Stimulated activated CD8-positive, alpha-beta memory T cell treated with anti-CD3 and anti-CD28 coated beads, Interleukin-12 subunit alpha, Interleukin-12 subunit beta, amount 100 ng/mL, for 24 hours (primary cell): ENCODE measurements around the gene STK39.

Source experiments
- DNase-seq: peaks from one replicate; pipeline ENCODE4 v3.0.0-alpha.2; 2020; ENCODE audit errors: extremely low read depth

The STK39 gene

DNA sequence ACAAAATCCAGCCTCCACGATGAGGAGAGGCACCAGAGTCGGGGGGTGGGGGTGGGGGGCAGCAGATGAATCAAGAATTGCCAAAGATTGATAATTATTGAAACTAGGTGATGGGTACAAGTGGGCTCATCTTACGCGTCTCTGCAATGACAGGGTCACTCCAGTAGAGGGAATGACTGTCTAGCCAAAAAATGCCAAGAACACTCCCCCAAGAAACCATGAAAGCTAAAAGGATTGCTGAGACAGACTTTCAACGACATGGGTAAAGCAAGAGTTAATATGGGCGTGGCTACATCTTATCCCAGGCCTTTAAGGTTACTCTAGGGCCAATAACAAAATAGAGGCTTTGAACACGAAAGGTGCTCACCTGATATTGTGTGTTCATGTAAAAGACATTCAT, 86.5 kb downstream of the STK39 start:
- DNase-seq: no peak

DNA sequence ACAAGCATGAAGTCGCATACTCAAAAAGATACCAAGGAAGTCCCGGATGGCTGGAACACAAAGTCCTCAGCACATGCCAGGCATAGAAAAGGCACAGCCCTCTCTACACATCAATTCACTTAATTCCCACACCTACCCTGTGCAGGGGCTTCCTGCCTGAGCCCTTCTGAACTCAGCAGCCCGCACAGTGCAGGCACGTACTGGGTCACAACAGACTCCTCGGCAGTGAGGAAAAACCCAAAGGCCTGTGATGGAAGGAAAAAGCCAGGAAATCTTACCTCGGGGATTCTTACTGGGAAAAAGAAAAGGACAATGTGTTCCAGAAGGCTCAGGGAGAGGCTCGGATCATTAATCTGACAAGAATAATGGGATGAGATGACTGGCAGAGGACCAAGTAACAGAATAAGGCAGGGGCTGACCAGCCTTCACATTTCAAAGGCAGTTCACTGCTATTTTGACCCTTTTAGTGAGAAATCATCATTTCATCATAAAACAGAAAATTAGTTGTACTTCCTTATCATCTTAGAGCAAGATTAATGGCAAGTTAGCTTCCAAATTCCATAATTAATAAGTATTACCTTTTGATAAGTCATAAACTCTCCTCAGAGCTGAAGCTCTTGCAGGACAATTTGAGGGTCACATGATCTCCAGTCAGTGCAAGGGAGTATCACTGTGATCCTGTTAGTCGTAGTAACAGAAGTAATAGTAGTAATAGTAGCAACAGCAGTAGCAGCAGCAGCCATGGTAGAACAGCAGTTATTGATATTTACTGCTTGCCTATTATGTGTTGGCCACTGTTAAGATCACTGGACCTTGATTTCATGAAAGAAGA, 87.4 kb downstream of the STK39 start:
- DNase-seq: no peak

DNA sequence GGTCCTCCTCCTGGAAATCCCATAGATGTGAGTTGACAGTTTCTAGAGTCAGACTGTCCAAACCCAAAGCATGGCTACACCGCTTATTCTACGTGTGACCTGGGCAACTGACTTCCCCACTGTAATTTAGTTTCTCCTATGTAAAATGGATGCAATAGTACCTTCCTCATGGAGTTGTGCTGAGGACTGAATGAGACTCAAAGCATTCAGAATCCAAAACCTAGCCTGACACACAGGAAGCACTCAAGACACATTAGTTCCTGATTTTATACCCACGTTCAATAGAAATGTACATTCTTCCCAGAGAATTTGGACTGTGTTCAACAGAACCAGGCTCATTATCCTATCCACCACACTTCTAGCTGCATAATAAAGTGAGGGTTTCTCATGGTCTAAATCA, 88.8 kb downstream of the STK39 start:
- no peak for DNase-seq

DNA sequence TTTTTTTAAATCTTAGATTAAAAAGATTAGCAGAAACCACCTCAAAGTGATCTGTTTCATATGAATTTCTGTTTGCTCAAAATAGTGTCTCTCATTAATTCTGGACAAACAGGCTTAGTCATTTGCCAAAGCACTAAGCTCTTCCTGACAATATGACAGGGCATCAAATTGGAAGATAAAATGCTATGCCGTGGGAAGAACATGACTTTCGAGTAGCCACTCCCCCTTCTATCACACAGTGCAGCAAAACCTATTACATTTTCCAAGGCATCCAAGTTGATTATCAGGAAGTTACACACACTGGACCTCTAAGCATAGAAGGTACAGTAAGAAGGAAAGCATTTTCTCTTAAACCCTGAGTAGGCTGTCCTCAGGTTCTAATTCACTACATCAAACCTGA, 89.5 kb downstream of the STK39 start:
- no peak for DNase-seq

DNA sequence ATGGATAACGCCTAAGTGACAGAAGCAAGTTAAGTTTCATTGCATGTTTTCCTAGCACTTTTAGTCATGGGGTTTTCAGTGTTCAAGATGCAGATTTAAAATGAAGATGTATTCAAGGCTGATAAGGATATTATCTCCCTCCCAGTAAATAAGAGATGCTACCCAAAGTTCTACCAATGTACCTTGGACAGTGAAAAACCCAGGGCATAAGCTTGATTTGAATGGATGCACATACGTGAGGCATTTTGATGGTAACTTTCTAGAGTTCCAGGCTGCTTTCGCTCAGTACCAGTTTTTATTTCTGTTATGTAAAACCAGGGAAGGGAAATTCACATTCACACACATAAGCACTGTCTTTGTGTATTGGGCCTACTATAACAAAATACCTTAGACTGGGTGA, 90.3 kb downstream of the STK39 start:
- no peak for DNase-seq

DNA sequence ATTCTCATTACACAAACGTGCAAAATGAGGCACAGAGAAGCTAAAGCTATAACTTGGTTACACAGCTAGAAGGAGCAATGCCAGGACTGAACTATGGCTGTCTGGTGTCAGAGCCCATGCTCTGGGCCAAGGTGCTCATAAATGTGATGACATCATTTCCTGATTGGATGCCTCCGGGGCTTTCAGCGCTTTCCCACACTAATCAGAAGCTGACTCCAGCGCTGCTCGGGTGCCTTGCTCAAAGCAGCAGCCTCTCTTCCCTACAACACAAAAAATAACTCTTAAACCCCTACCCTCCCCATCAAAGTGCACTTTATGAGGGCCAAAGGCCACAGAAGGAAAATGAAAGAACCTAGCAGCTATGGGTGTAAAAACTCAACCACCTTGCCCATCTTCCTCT, 90.7 kb downstream of the STK39 start:
- no peak for DNase-seq

DNA sequence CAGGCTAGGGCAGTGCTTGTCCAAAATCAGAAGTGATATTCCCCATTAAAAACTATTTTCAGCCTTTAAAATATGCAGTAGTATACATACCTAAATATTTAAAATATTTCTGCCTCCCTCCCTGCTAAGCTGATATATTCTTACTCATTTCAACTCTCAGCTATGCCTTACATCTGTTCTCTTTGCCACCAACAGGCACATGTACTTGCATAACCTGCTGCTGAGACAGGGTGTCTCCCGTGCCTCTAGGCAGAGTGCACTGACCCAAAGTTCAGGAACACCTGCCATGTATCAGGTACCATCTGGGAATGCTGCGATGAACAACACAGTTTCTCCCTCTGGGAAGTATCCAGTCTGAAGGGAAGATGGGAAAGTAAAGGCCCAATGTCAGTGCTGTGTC, 91.7 kb downstream of the STK39 start:
- DNase-seq: no peak

DNA sequence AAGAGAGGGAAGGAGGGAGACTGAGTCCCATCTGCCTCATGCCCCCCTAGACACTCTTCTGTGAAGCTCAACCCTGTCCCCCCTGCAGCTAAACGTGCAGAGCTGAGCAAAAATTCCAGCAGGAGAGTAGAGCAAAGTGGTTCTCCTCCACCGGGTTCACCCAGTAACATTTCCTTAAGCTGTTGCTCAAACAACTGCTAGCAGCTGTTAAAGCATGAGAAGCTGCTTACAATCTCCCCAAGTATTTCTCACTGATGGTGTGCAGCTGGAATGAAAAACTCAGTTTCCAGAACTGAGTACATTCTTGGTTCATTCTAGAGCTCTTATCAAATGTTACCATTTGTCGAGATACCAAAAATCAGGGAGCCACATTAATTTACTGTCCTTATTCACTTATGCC, 92.3 kb downstream of the STK39 start:
- DNase-seq: no peak

DNA sequence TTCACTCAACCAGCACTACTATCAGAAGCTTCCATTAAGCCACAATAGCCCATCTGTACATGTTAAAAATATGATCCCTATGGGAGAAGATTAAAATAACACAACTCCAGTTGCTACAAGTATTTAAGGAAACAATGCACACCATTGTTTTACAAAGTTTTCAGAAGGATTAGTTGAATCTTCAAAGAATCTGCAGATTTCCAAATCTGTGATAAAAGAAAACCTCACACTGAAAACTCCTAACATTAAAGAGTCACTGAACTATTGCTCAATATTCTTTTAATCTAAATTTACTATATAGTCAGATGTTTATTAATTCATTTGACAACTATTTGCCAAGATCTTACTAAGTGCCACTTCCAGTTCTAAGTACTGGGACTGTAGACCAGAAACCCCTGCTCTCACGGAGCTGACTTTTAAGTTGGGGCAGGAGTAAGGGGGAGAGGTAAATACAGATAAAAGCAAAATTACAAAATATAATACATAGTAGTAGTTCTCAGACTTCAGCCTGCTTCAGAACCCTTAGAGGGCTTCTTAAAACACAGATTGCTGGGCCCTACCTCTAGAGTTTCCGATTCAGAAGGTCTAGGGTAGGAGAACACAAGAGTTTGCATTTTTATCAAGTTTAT, 94.4 kb downstream of the STK39 start:
- DNase-seq: no peak

DNA sequence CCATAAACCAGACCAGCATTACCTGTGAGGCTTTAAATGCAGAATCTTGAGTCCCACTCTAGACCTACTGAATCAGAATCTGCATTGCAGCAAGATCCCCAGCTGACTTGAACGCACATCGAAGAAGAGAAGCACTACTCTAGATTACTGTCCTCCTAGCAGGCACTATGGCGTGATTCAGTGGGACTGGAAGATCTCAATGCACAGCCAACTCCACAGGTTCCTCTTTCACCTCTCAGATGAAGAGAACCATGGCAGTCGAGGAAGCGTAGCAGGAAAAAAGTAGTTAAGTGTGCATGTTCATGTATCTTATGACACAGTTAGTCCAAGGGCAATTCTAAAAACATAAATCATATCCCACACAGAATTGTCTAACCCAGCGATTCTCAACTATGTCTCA, 97.4 kb downstream of the STK39 start:
- no peak for DNase-seq

DNA sequence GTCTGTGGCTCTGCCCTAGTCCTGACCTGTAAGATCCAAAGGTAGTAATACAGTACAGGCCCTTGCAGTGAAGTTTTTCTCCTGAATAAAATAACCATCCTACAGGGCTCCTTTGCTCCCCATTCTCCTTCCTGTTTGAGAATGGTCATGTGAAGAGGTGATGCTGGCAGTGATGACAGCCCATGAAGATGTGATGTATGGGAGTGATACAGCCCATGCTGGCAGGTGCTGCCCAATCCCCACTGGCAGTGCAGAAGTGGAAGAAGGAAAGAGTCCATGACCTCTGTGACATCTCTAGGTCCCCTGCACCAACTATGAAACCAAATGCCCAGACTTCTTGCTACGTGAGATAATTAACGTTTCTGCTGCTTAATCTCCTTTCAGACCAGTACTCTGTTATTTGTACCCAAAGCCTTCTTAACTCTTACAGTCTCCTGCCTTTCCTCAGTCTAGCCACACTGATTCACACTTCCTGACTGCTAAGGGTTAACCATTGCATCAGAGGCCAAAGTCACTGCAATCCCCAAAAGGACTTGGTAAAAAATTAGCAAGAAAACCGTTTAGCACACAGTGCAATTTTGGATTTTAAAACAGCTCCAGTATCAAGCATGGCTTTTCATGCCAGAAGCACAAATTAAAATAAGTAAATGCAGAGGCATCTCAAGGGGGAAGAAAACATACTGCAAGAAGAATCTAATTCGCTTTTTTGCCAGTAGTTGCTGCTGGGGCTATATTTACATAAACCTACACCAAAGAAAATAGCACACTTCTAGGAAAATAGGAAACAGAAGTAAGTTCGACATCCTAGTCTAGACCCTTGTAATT, 98.0 kb downstream of the STK39 start:
- DNase-seq: no peak

DNA sequence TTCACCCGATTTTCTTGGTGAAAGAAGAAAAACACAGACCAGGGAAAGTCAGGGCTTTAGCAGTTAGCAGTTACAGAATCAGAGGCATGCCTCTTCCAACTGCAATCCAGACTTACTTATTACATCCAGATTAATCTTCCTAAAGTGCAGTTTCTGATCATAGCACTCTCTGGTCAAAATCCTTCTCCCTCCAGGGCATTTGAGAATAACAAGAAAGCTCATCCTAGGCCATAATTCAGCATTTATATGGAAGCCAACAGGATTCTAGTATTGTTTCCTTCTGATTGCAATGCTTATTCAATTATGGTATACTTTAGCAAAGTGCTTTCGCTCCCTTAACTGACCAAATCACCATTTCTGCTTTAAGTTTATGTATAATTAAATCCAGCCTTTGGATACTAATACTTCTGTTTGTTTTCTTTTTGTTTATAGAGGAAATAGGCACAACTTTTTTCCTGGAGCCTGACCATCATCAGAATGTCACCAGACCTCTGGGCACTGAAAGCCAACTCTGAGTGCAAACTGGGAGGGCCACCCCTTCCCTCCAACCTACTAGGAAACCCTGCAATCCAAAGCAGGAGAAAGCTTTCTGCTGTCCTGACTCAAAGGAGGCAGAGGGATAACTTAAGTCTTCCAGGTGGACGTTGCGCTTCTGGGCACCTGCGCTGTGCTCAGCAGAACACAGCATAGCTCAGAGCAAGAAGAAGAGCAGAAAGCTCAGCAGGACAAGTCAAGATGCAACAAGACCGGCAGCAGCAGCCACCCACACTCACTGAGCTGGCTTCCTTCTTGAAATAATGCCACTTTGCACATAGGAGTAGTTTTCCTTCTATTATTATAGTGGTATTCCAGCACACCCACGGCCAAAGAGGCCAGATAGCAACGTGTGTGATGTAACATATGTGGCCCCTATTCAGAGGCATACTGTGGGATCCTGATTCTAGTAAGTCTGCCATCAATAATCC, 99.3 kb downstream of the STK39 start:
- no peak for DNase-seq

DNA sequence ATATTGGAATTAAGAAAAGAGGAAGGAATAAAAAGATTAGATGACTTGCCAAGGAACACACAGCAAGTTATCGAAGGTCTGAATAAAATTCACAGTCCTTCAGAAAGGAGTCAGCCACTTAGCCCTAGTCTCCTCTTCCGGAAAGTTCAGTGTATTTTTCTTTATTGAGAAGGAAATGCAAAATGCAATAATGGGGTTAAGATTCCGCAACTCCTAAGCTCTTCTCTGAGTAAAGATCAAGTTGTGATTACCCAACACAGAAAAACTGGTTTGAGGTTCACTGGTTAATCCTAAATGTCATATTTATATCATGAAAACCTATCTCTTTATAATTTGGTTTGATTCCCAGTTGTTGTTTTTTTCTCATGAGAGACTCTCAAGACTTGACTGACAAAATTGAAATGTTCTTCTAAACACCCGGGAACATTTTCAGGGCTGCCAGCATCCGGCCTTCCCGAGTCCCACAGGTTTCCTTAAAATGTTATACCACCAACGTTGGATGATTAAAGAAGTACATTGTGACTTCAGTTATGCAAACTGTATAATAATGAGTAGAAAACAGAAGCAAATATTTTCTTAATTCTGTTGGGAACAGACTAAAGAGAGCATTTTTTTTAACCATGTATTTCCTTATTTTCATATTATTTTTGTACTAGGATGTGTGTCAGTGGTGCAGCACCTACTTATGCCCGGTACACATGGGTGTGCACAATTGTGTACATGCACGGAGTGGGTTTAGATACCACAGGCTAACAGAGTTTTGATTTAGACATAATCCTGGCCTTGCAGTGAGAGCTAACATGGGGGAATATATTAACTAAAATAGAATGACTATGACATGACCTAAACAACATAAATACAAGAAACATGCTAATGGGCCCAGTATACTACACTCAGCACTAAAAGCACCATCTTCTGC, 100.2 kb downstream of the STK39 start:
- DNase-seq: no peak

DNA sequence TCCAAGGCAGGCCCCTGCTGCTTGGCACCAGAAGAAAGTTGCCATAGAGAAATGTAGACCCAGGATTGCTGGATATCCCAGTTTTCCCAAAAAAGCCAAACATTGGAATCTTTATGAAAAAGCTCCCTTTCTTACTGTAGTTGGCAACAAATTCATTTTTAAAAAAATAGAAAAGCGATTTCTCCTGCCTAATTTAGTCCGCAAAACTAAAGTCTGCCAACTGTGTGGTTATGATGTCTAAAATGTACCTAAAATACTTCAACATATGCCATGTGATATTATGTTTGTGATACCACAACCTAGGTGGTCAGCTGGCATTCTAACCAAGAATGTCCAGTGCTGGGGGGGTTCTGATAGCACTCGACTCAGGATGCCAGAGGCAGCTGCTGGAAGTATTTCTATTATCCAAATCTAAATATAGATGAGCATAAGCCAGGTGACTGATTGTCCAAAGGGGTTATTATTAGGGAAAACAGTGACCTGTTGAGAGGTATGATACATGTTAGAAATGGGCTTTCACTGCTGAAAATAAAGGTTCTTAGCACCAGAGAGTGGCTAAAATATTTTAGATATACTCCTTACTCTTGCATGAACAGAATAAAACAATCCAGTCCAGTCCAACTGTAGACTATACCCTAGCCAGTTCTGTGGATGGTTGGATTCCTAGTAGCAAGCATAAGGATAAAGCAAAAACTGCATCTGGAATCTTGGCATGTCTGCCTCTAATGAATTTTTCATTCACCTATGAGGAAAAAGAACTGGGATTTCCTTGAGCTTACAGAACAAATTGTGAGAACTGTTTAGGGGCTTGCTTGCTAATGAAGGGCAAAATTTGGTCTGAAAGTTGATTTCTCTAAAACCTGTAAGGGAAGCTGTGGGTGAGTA, 101.7 kb downstream of the STK39 start:
- DNase-seq: no peak

DNA sequence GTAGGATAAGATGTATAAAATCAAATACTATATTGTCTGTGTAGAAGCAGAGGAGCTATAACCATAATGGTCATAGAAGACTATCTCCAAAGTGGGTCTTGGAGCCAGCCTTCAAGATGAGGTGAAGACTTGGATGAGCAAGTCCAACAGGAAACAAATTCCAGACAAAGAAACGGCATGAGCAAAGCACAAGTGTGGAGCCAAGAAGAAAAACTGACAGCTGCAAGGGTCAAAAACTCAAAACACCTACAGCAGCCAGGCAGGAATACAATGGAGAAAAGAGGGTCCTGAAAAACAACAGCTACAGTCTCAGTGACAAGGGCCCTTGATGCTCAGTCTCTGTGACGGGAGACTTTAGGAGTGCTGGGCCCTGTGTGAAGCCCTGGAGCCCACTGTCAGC, 102.4 kb downstream of the STK39 start:
- no peak for DNase-seq

DNA sequence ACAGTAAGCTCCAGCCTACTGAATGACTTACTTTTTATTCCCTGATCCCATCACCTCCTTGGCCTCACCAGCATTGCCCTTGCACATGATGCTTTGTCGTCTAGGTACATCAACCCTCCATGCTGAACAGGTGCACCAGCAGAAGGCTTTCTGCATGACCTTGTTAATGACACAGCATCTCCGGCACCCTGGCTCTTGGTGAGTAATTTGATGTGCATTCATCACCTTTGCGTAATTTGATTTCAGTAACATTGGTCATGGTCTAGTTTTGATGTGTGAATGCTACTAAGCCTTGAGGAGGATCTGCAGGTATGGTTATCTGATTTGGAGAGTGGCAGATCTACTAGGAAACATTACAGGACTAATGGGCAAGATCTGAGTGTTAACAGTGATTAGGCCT, 103.6 kb downstream of the STK39 start:
- DNase-seq: no peak

DNA sequence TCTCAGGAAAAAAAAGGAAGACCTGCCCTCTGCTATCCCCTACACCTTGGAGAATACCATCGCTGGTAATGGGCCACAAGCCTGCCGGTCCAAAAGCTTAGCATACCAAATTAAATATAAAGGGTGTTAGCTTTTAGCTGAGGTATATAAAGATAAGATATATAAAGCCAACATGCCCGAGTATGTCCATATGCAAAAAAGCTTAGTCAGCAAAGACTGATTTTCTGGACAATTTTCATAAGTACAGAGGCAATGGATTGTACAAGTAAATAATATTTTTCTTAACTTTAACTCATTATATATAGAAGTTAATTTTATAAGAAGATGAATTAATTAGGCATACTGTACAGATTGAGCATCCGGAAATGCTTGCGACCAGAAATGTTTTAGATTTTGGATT, 106.5 kb downstream of the STK39 start:
- DNase-seq: no peak

DNA sequence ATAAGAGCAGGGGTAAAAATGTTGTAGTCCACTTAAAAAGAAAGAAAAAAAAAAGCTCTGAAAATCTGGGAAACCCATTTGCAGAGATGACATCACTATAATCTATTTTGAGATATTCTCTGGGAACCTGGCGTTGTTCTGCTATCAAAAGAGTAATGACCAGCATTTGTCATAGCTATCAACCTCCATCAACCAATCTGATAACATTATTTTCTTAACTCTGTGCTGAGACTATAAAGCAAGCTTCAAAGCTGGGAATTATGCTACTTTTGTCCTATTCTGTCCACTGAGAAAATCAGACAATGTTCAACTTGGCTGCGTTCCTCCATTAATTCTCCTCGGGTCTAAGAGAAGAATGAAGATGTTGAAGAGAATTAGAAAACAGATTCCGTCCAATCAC, 107.5 kb downstream of the STK39 start:
- DNase-seq: no peak

DNA sequence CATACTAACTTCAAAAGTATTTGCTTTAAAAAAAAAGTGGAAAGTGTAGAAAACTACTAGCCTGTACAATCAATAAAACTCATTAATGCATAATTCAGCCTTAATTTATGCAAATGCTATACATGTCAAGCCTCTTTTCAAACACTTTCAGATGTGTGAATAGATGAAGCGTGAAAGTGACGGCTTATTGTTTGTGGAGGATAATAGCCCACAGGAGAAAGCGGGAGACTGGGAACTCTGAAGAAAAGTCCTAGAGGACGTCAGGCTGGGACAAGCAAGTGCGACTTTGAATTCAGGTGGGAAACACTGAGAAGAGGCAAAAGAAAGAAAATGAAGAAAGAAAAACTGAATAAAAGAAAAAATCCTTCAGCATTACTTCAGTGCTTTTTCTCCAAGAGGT, 108.5 kb downstream of the STK39 start:
- DNase-seq: no peak

DNA sequence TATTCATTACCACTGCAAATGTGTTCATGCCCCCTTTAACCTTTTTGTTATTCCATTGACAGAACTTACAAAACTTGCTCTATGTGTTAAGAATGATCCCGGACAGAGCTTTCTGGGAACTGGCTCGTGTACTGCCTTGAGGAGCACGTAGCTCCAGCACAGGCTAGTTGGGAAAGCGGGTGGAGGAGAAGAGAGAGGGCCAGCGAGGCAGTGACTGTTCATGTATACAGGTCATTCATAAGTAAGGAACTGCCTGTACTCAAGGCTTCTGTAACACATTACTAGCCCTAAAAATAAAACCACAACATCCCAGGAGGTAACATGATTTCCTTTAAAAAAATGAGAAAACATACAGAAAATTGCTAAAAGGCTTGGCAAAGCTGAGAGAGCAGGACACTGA, 109.0 kb downstream of the STK39 start:
- DNase-seq: no peak
